Measurements from ENCODE around the gene CNTN1.

The CNTN1 gene

GRCh38 chr12:40775661-40776060 lies 83.4 kb downstream of the CNTN1 start:
- no peak for DNase-seq

GRCh38 chr12:40784102-40784501 lies 91.9 kb downstream of the CNTN1 start:
- DNase-seq, result no peak

GRCh38 chr12:40788276-40788675 lies 96.0 kb downstream of the CNTN1 start:
- peak in 1 of 3 experiments; percentile 26 for DNase-seq

- DNase-seq, result no peak
Observed at GRCh38 chr12:40792792-40793386, 100.7 kb downstream of the CNTN1 start.

GRCh38 chr12:40793471-40793870 lies 101.2 kb downstream of the CNTN1 start:
- peak in 1 of 3 experiments; percentile 35 for DNase-seq

GRCh38 chr12:40794087-40794486 lies 101.8 kb downstream of the CNTN1 start:
- peak in 1 of 3 experiments; percentile 44 for DNase-seq

- no peak for DNase-seq
Observed at GRCh38 chr12:40801082-40801481, 108.8 kb downstream of the CNTN1 start.

- DNase-seq, result no peak
Observed at GRCh38 chr12:40801861-40802260, 109.6 kb downstream of the CNTN1 start.

- no peak for DNase-seq
Observed at GRCh38 chr12:40802656-40803055, 110.4 kb downstream of the CNTN1 start.

- peak; percentile 67 to 86 (median 71) for DNase-seq
Observed at GRCh38 chr12:40819436-40820108, 127.3 kb downstream of the CNTN1 start.

GRCh38 chr12:40820794-40821484 lies 128.7 kb downstream of the CNTN1 start:
- peak in 2 of 3 experiments; percentile 22 to 50 for DNase-seq

- DNase-seq, result no peak
Observed at GRCh38 chr12:40825156-40825555, 132.9 kb downstream of the CNTN1 start.

GRCh38 chr12:40827683-40828592 lies 135.7 kb downstream of the CNTN1 start:
- peak; percentile 41 to 74 (median 53) for DNase-seq

- peak in 1 of 3 experiments; percentile 41 for DNase-seq
Observed at GRCh38 chr12:40828593-40828990, 136.4 kb downstream of the CNTN1 start.

GRCh38 chr12:40829738-40830144 lies 137.5 kb downstream of the CNTN1 start:
- peak in 2 of 3 experiments; percentile 33 to 80 for DNase-seq

GRCh38 chr12:40831916-40832315 lies 139.7 kb downstream of the CNTN1 start:
- DNase-seq, result peak in 1 of 3 experiments; percentile 45

GRCh38 chr12:40832668-40833067 lies 140.4 kb downstream of the CNTN1 start:
- DNase-seq, result no peak

- no peak for DNase-seq
Observed at GRCh38 chr12:40833818-40834217, 141.6 kb downstream of the CNTN1 start.

- no peak for DNase-seq
Observed at GRCh38 chr12:40834321-40834720, 142.1 kb downstream of the CNTN1 start.

GRCh38 chr12:40837891-40838429 lies 145.7 kb downstream of the CNTN1 start:
- no peak for DNase-seq

GRCh38 chr12:40843495-40843894 lies 151.3 kb downstream of the CNTN1 start:
- no peak for DNase-seq

- DNase-seq, result no peak
Observed at GRCh38 chr12:40853221-40853620, 161.0 kb downstream of the CNTN1 start.

- DNase-seq, result no peak
Observed at GRCh38 chr12:40854604-40855003, 162.4 kb downstream of the CNTN1 start.
